Measurements from ENCODE around the gene DYNC1I2. TPM values are rescaled to one million over a fixed set of nuclear protein-coding genes. Genes with fewer than 3 reads are reported as not detected.

The DYNC1I2 gene
- total RNA-seq, 1 experiment from 2014 or later, result 62.9 TPM

DNA sequence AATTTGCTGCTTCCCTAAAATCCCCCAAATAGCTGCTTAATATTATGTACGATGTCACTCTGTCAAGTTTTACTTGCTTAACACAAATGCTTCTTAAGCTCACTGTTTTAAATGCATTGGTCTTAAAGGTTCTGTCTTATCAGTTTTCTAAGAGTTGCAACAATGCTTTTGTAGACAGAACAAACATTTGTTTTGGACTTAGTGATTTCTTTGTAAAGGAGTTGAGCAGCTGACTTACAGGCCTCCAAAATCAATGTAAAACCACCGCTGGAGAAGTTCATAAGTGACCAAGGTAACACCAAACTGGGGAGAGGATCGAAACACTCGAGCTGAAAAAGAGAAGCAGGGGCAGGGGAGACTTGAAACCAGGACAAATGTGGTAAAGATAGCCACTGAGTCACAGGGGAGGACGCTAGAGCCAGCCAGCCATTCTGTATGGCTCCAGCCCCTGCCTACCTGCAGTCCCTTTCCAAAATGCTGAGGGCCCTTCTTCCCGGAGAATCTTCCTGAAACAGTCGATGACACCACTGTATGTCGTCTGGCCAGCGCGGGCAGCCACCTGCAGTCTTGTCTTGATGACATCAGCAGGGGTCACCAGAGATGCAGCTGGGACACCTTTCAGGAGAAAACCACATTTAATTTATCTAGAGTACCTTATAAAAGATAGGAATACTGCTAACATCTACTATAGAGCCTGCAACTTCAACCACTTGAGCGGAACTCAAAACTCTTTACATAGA lies 100.2 kb downstream of the DYNC1I2 start:
- intact Hi-C loops (cut with micrococcal nuclease; ENCODE audit: unreplicated experiment), result loop anchor here (5.0 kb wide), 1 partner anchor 80 kb away; no protein-coding TSS in a partner anchor
- peak; percentile 40 for DNase-seq
- ChIA-PET POLR2A (interaction anchor here (0.6 kb wide), 3 partner anchors 12 to 842 kb away, joined by 3 to 5 read pairs (median 4); partner anchors contain the start of gene DLX1), CTCF (interaction anchor here (0.8 kb wide), 1 partner anchor 340 kb away, joined by 4 read pairs; no protein-coding TSS in a partner anchor)
- Mint-ChIP-seq H3K4me1 (ENCODE audit: low read depth, unreplicated experiment) (peaks cover 9% of the 10 kb centered on the region), H3K36me3 (ENCODE audit: insufficient read depth, unreplicated experiment) (no peaks in the 10 kb centered on the region), H3K27me3 (ENCODE audit: insufficient read depth, unreplicated experiment) (no peaks in the 10 kb centered on the region), H3K4me3 (ENCODE audit: unreplicated experiment) (peak overlapping the region; percentile 53), H3K27ac (ENCODE audit: unreplicated experiment) (peak overlapping the region; percentile 66), H3K9me3 (ENCODE audit: unreplicated experiment) (no peaks in the 10 kb centered on the region)
- no peaks in the 10 kb centered on the region for H3K27me3 ChIP-seq (replicated peaks; ENCODE audit: control insufficient read depth, insufficient read depth, low read length)
- TF ChIP-seq CTCF (IDR thresholded peaks at IDR 0.05; ENCODE audit: insufficient read depth in 1 of 2, low read depth in 1 of 2, low read length in 1 of 2, severe bottlenecking in 1 of 2, unreplicated experiment in 1 of 2), result no peak
- BruUV-seq (replicated peaks), result no TSS peak
- no peaks in the 10 kb centered on the region for H3K9me3 ChIP-seq
- no peaks in the 10 kb centered on the region for H3K36me3 ChIP-seq (ENCODE audit: control insufficient read depth, insufficient read depth, low read length)
- H3K4me1 ChIP-seq, result no peaks in the 10 kb centered on the region
- H3K4me3 ChIP-seq (ENCODE audit: low read depth, low read length), result no peak overlapping the region

- no peak overlapping the region for H3K27ac Mint-ChIP-seq (ENCODE audit: unreplicated experiment)
- H3K4me3 Mint-ChIP-seq (ENCODE audit: unreplicated experiment), result no peak overlapping the region
- Histone ChIP-seq H3K27me3 (replicated peaks; ENCODE audit: control insufficient read depth, insufficient read depth, low read length) (no peaks in the 10 kb centered on the region), H3K36me3 (ENCODE audit: control insufficient read depth, insufficient read depth, low read length) (no peaks in the 10 kb centered on the region), H3K4me1 (no peaks in the 10 kb centered on the region), H3K4me3 (ENCODE audit: low read depth, low read length) (no peak overlapping the region), H3K9me3 (no peaks in the 10 kb centered on the region)
- no peaks in the 10 kb centered on the region for H3K27me3 Mint-ChIP-seq (ENCODE audit: insufficient read depth, unreplicated experiment)
- ChIA-PET CTCF (no interaction called here), POLR2A (no interaction called here)
- no TSS peak for BruUV-seq (replicated peaks)
- H3K4me1 Mint-ChIP-seq (ENCODE audit: low read depth, unreplicated experiment), result peaks cover 9% of the 10 kb centered on the region
- no peak for DNase-seq
- TF ChIP-seq CTCF (IDR thresholded peaks at IDR 0.05; ENCODE audit: insufficient read depth in 1 of 2, low read depth in 1 of 2, low read length in 1 of 2, severe bottlenecking in 1 of 2, unreplicated experiment in 1 of 2), result no peak
- H3K9me3 Mint-ChIP-seq (ENCODE audit: unreplicated experiment), result no peaks in the 10 kb centered on the region
- H3K36me3 Mint-ChIP-seq (ENCODE audit: insufficient read depth, unreplicated experiment), result no peaks in the 10 kb centered on the region
- intact Hi-C loops (cut with micrococcal nuclease; ENCODE audit: unreplicated experiment), result loop anchor here (5.0 kb wide), 1 partner anchor 81 kb away; no protein-coding TSS in a partner anchor
These were observed 101.2 kb downstream of the DYNC1I2 start for GRCh38 chr2:171788316-171788993.

GRCh38 chr2:171789956-171790355 lies 102.7 kb downstream of the DYNC1I2 start:
- H3K27me3 ChIP-seq (replicated peaks; ENCODE audit: control insufficient read depth, insufficient read depth, low read length), result no peaks in the 10 kb centered on the region
- no peaks in the 10 kb centered on the region for H3K9me3 Mint-ChIP-seq (ENCODE audit: unreplicated experiment)
- no peak overlapping the region for H3K4me3 Mint-ChIP-seq (ENCODE audit: unreplicated experiment)
- CTCF ChIA-PET, result interaction anchor here (0.7 kb wide), 1 partner anchor 44 kb away, joined by 3 read pairs; no protein-coding TSS in a partner anchor
- H3K4me3 ChIP-seq (ENCODE audit: low read depth, low read length), result no peak overlapping the region
- no TSS peak for BruUV-seq (replicated peaks)
- H3K27me3 Mint-ChIP-seq (ENCODE audit: insufficient read depth, unreplicated experiment), result no peaks in the 10 kb centered on the region
- intact Hi-C loops (cut with micrococcal nuclease; ENCODE audit: unreplicated experiment), result loop anchor here (1.0 to 5.0 kb wide), 2 partner anchors 12 to 83 kb away; no protein-coding TSS in a partner anchor
- TF ChIP-seq CTCF (IDR thresholded peaks at IDR 0.05; ENCODE audit: insufficient read depth in 1 of 2, low read depth in 1 of 2, low read length in 1 of 2, severe bottlenecking in 1 of 2, unreplicated experiment in 1 of 2), result no peak
- H3K27ac Mint-ChIP-seq (ENCODE audit: unreplicated experiment), result no peak overlapping the region
- DNase-seq, result no peak
- H3K4me1 Mint-ChIP-seq (ENCODE audit: low read depth, unreplicated experiment), result peaks cover 11% of the 10 kb centered on the region
- no peaks in the 10 kb centered on the region for H3K36me3 ChIP-seq (ENCODE audit: control insufficient read depth, insufficient read depth, low read length)
- POLR2A ChIA-PET, result no interaction called here
- peaks cover 2% of the 10 kb centered on the region; the same call in 1 of the 2 replicates for H3K4me1 ChIP-seq
- H3K36me3 Mint-ChIP-seq (ENCODE audit: insufficient read depth, unreplicated experiment), result no peaks in the 10 kb centered on the region
- H3K9me3 ChIP-seq, result no peaks in the 10 kb centered on the region

Data from Caco-2 (cell line).